ENCODE results near the gene CYYR1.

DNA sequence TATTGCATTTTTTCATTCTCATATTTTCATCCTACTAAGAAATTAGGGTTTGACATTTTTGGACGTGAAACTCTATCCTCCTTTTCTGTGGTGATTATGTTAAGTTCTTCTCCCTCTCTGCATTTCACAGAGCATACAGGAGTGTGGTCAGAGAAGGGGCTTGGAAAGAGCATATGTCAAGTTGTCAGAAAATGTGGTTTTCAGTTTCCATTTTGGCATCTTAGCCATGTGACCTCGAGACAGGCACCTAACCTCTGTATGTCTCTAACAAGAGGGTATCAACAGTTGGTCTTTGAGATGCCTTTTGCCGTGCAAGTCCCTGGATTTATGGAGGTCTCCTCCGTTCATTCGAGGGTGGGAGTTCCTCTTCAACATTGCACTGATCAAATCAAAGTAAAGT, 140.7 kb downstream of the CYYR1 start:
- TF ChIP-seq CTCF (IDR thresholded peaks at IDR 0.05; ENCODE audit: extremely low read depth in 1 of 2, insufficient read depth in 1 of 2, low read depth in 1 of 2, low read length in 2 of 2) (no peak), POLR2AphosphoS5 (IDR thresholded peaks at IDR 0.05; ENCODE audit: insufficient read depth, low read depth, low read length) (no peak)
- TF ChIP-seq, protein P1, sequence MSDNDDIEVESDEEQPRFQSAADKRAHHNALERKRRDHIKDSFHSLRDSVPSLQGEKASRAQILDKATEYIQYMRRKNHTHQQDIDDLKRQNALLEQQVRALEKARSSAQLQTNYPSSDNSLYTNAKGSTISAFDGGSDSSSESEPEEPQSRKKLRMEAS (IDR thresholded peaks at IDR 0.05; ENCODE audit: insufficient read depth, insufficient read length): no peak

All from endothelial cell of umbilical vein (primary cell).